ACHN (cell line): ENCODE measurements around the gene LRFN4.

Experiments used
- DNase-seq: peaks from one replicate; pipeline ENCODE4 v3.0.0-alpha.2; 2015
- in situ Hi-C: cut with HindIII; loops from 2 replicates; pipeline ENCODE4 v1.10.0; 2017; ENCODE audit warnings: low sequenced_read_pairs, low pct_ligation_motif_present, low pct_unique_long_range_greater_than_20kb

Gene LRFN4

DNA sequence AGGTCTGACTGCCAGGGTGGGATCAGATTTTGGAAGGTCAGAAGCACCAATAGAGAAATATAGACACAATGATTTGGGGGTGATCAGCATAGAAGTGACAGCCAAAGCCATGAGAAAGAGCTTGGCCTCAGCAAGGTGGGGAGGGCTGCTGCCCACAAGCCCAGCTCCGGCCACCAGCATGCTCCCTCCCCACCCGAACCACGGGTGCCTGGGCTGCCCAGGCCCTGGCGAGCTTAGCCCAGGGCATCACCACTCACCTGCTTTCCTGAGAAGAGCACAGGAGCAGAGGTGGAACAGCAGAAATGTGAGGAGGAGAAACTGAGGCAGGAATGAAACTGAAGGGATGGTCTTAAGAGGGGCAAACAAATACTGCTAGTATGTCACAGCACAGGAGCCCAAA, 48.8 kb downstream of the LRFN4 start:
- no peak for DNase-seq
- in situ Hi-C loops = no loop called here

DNA sequence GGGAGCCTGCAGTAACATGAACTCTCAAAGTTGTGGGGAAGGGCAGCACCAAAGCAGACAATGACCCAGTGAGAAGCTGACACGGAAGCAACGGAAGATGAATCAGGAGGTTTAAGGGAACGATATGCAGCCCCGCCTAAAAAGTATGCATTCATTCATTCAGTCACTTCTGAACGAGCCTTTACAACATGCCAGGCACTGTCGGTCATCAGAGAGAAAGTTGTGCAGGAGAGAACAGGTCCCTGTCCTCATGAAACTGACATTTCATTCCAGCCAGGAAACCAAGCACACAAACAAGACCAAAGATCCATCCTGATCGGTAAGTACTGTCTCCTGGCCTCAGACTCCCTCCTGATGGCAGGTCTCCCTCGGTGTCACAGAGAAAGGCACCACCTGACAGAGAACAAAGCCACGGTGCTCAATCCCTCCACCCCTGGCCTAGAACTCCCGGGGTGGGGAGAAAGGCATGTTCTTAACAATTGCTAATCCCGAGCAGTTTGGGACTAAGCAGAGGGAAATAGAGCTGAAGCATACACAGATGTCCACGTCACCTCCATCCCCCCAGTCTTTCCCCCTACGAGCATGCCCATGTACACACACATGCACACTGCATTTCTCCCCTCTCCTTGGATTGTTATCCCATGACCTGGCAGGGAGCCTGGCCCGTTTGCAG, 49.3 kb downstream of the LRFN4 start:
- in situ Hi-C loops = no loop called here
- no peak for DNase-seq

DNA sequence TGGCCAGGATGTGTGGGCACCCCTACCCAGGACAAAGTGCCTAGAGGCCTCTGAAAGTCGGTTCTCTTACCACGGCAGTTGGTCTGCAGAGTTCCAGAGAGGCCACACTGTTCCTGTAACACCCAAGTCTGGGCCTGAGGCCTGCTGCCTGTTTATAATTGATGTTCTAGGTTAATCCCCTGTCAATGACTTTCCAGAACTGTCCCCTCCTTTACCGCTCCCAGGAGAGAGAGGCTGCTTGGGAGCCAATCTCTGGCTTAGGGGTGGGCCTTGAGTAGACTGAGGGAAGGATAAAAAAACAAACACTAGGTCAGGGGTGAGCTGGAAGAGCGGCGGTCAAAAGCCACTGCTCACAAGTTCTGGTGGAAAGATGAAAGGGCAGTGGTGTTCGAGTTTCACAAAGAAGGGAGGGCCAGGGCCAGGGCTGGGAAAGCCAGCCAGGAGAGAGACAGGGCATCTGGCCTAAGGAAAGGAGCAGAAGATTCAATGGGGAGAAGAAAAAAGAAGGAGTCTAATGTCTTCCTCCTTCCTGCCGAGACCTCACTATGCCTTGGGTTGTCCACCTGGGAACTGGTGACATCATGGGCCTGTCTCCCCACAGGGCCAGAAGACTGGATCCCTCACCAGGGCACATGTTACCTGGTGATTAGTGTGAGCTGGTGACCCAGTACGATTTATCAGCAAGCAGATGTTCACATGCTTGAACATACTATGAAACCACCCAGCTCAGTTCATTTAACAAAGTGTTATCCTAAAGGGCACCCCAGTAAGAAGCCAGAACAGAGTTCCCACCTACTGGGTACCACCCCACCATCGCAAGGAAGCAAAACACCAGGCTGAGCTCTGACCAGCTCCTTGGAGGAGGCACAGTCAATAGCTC, 51.1 kb downstream of the LRFN4 start:
- DNase-seq = no peak
- in situ Hi-C loops = no loop called here

DNA sequence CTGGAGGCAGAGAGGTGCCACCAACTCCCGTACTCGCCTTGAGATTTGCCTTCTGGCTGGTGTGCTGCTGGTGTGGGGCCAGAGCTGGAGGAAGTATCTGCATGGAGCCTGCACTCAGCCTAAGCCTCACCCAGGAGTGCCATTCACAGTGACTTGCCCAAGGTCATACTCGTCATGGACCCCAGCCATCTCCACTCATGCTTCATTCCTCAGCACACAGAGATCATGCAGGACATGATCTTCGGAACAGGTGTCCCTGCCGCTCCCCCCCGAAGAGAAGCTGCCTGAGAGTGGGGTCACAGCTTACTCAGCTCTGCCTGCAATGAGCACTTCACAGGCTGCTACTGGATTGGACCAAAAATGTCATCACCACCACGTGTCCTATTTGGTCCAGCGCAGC, 52.3 kb downstream of the LRFN4 start:
- DNase-seq = no peak
- in situ Hi-C loops = no loop called here

DNA sequence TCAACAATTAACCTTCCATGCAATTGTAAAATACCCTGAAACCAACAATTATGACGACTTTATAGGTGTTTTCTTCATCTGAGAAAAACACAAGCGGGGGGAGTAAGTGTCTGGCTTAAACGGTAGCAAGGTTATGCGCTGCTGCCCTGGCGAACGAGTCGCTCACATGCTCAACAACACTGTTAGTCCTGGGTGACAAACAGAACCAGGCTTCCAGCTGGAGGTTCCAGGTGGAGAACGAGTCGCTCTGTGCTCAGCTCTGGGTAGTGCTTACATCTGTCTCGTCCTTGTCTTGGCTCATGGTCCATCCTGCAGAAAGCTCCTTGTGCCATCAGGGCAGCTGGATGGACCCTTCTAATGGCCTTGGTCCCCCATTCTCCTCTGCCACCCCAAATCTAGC, 53.2 kb downstream of the LRFN4 start:
- in situ Hi-C loops = no loop called here
- no peak for DNase-seq
